GM19193 (cell line): Measurements from ENCODE around the gene TMEM53.

ENCODE experiments used
- POLR2A ChIP-seq: IDR thresholded peaks from 4 replicates; pipeline ENCODE4 v1.6.1; 2011; ENCODE audit not compliant: insufficient read depth, insufficient read length; ENCODE audit errors: extremely low read depth

The TMEM53 gene

GRCh38 chr1:44682883-44683265, 8.6 kb upstream of the TMEM53 start:
- no peak for TF ChIP-seq POLR2A

- no peak for TF ChIP-seq POLR2A
These were observed 7.9 kb upstream of the TMEM53 start for GRCh38 chr1:44681905-44682882.

DNA sequence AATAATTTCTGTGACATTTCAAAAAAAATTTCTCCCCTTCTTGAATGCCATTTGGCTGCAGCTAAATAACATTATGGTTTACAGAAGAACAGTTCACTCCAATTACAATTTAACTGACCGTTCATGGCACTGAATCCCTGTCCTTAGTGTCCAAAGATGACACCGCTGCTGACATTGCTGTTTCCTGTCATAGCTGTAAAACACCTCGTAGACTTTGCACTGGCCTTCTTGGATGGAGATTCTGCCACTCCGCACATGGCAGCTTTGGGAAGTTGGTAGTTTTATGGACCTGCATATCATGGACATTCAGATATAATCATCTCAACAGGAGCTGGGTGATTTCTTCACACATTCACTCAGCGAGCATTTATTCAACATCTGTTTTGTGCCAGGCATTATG, 5.2 kb upstream of the TMEM53 start:
- TF ChIP-seq POLR2A = no peak

DNA sequence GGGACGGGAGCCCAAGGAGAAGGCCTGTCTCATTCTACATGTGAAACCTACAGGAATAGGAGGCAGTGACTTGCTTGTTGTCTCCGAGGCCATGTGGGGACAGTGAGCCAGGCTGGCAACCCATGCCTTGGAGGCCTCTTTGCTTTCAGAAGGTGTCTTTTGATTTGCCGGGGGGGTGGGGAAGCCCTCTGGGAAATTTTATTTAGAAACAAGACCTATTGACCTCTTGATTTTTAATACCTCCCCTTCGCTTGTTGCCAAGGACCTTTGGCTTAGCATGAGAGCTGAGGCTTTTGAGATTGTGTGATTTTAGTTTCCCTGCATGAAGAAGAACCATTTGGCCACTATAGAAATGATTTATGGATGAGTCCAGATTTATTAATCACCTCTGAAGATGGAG, 4.3 kb upstream of the TMEM53 start:
- TF ChIP-seq POLR2A = no peak

DNA sequence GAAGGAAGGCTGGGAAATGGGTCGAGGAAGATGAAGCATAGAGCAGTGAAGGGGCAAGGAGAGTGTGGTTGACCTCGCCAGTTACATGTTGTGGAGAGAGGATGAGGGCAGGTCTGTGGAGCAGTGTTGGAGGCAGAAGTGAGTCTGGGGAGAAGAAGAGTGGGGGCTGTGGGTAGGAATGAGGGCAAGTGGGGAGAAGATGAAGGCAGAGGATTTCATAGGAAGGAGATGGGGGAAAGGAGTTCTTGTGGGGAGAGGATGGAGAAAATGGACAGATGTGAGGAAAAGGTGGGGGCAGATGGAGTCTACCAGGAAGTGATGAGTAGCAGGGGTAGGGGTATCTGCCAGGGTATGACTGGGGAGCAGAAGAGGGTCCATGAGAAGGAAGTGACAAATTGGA, 3.8 kb upstream of the TMEM53 start:
- no peak for TF ChIP-seq POLR2A

DNA sequence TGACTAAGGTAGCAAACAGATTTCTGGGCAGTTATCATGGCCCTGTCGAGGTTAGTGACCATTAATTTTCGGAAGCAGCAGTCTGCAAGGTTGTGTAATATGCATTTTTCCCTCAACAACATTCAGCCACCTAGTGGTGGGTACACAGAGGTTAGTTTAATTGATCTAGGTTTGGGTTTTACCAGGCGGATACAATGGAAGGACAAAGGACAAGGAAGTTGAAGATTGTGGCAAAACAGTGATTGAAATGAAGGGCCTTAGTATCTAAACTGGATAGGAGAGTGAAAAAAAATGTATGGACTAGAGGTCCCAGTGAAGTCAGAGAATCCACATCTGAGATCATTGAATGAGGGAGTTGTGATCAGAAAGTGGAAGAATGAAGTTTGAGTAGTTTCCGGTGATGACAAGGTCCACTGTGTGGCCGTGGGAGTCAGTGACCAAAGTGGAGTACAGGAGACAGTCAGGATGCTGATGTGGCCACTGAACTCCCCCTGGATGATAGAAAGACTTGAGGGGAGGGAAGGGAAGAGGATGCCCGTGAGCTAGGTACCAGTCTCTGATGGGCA, 3.0 kb upstream of the TMEM53 start:
- TF ChIP-seq POLR2A = no peak

DNA sequence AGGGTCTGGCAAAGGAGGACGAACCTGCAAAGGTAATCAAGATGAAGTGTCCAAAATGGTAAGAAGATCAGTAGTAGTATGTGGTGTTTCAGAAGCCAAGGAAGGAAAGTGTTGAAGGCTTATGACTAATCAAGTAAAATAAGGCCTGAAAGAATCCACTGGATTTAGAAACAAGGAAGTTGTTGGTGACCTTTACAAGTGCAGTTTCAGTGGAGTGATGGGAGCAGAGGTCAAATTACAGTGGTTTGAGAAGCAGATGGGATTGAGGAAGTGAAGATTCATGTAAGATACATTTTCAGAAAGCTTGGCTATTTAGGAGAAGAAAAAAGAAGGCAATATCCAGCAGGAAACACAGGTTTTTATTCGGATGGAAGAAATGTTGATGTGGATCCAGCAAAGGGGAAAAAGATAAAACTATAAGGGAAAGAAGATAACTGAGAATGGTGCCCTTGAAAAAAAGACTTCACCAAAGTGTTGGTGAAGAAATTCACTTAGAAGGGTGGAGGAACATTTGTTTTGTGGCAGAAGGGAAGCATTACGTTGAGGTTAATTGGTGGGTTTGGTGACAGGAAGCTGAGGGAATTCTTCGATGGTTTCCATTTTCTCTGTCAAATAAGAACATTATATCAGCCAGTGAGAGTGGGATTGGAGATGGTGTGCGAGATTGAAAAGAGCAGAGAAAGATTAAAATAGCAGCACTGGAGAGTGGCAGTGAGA, 2.4 kb upstream of the TMEM53 start:
- TF ChIP-seq POLR2A = no peak

DNA sequence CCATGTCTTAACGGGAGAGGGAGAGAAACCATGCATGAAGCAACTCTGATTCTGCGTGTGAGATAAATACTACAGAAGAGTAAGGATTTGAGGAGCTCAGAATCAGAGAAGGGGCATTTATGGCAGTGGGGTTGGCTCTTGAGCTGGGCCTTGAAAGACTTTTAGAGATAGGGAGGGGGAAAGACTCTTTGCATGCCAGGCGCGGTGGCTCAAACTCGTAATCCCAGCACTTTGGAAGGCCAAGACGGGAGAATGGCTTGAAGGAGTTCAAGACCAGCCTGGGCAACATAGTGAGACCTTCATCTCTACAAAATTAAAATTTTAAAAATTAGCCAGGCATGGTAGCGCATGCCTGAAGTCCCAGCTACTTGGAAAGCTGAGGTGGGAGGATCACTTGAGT, 905 bp upstream of the TMEM53 start:
- TF ChIP-seq POLR2A = no peak

DNA sequence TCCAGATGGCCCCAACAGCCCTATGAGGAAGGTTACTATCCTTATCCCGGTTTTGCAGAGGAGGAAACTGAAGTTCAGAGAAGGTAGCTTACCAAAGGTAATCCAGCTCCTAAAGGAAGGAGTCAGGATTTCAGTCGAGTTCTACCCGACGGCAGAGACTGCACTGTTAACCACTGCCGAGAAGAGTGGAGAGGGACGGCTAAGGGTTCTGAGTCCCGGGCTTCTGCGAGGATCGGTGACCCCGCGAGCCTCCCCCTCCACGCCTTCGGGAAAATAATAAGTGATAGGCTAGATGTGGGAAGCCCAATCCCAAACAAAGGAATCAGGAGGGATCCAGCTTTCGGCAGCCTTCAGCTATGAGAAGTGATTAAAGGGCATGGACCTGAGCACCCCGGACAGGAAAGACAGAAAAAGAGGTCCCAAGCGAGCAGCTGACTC, 587 bp downstream of the TMEM53 start:
- no peak for TF ChIP-seq POLR2A

DNA sequence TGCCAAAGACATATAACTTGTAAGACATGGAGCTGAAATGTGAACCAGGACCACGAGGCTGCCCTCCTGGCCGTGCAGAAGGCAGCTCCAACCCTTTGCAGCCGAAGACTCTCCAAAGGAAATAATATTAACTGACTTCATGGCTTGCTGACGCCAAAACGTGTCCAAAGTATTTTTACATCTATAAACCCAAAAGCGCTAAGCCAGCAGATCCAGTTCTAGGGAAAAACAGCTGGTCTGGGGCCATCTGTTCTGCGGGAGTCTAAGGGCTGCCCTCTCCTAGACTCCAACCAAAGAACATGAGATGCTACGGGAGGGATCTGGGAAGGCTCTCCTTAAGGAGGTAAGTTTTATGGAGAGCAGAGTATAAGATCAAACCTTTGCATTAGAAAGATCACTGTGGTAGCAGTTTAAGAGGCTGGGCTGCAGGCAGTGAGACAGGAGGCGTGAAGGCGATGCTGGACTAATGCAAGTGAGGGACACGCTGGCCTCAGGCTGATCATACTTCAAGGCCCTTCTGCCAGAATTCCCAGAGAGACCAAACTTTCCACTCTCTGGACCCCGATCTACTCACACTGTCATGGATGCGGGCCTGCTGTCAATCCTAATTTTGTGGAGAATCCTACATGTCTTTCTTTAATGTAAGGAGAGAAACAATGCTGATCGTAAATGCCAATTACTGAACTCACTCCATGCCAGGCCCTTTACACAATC, 1.2 kb downstream of the TMEM53 start:
- no peak for TF ChIP-seq POLR2A

GRCh38 chr1:44672254-44672955, 1.9 kb downstream of the TMEM53 start:
- peak; percentile 21 for TF ChIP-seq POLR2A

- TF ChIP-seq POLR2A = no peak
These were observed 3.3 kb downstream of the TMEM53 start for GRCh38 chr1:44670751-44671640.

DNA sequence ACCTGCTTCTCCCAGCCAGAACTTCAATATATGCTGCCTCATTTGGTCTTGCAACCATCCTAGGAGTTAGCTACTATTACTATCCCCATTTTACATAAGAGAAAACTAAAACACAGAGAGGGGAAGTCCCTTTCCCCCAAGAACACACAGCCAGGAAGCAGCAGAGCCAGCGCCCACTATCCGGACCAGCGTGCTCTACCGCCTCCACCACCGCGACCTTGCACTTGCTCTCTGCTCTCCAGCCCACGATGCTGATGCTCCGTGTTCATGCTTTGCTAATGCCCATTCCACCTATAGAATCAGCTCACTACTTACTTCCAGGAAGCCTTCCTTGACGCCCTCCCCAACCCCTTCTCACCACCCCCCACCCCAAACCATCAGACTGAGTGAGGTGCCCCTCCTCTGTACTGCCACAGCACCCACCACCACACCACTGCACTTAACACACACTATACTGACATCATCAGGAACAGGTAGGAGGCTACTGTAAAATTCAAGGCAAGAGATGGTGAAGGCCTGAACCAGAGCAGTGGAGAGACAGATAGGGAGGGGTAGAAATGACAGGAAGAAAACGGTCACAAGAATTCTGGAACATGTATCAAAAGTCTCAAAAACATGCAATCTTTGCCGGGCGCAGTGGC, 9.4 kb downstream of the TMEM53 start:
- no peak for TF ChIP-seq POLR2A
